GM12872 (cell line): Measurements from ENCODE around the gene PEMT.

Experiments
- CTCF ChIP-seq: IDR thresholded peaks from 3 replicates; pipeline ENCODE4 v1.5.1; 2011; ENCODE audit warnings: low read depth, mild to moderate bottlenecking, low read length, moderate library complexity; ENCODE audit not compliant: insufficient read depth

The PEMT gene

GRCh38 chr17:17580662-17581470 lies 10.6 kb downstream of the PEMT start:
- no peak for TF ChIP-seq CTCF

- TF ChIP-seq CTCF = no peak
Observed at GRCh38 chr17:17579691-17580090, 11.8 kb downstream of the PEMT start.

GRCh38 chr17:17577373-17577772 lies 14.1 kb downstream of the PEMT start:
- TF ChIP-seq CTCF = no peak

GRCh38 chr17:17576772-17577234 lies 14.7 kb downstream of the PEMT start:
- no peak for TF ChIP-seq CTCF

- TF ChIP-seq CTCF = no peak
Observed at GRCh38 chr17:17575360-17576251, 15.9 kb downstream of the PEMT start.

GRCh38 chr17:17573912-17574311 lies 17.6 kb downstream of the PEMT start:
- TF ChIP-seq CTCF = no peak
